ENCODE measurements around the gene PBX3. TPM values are rescaled to one million over a fixed set of nuclear protein-coding genes. Genes with fewer than 3 reads are reported as not detected.

PBX3 gene
- total RNA-seq, 1 donor: 27.6 TPM

- H3K4me3 ChIP-seq (ENCODE audit: low read depth, low read length): no peak overlapping the region
- no peak for TF ChIP-seq CTCF (IDR thresholded peaks at IDR 0.05; ENCODE audit: insufficient read depth, low read depth, low read length)
- no peak for DNase-seq (ENCODE audit: low read depth)
These were observed 88.5 kb downstream of the PBX3 start for GRCh38 chr9:125835655-125836054.

GRCh38 chr9:125839317-125839716 lies 92.1 kb downstream of the PBX3 start:
- TF ChIP-seq CTCF (IDR thresholded peaks at IDR 0.05; ENCODE audit: insufficient read depth, low read depth, low read length): no peak
- DNase-seq (ENCODE audit: low read depth): no peak
- no peak overlapping the region for H3K4me3 ChIP-seq (ENCODE audit: low read depth, low read length)

GRCh38 chr9:125841444-125841843 lies 94.3 kb downstream of the PBX3 start:
- no peak for DNase-seq (ENCODE audit: low read depth)
- no peak for TF ChIP-seq CTCF (IDR thresholded peaks at IDR 0.05; ENCODE audit: insufficient read depth, low read depth, low read length)
- H3K4me3 ChIP-seq (ENCODE audit: low read depth, low read length): no peak overlapping the region

- H3K4me3 ChIP-seq (ENCODE audit: low read depth, low read length): no peak overlapping the region
- DNase-seq (ENCODE audit: low read depth): no peak
- no peak for TF ChIP-seq CTCF (IDR thresholded peaks at IDR 0.05; ENCODE audit: insufficient read depth, low read depth, low read length)
These were observed 95.1 kb downstream of the PBX3 start for GRCh38 chr9:125842242-125842641.

GRCh38 chr9:125843646-125844045 lies 96.5 kb downstream of the PBX3 start:
- TF ChIP-seq CTCF (IDR thresholded peaks at IDR 0.05; ENCODE audit: insufficient read depth, low read depth, low read length): no peak
- peak; percentile 45 for DNase-seq (ENCODE audit: low read depth)
- no peak overlapping the region for H3K4me3 ChIP-seq (ENCODE audit: low read depth, low read length)

GRCh38 chr9:125844611-125845010 lies 97.4 kb downstream of the PBX3 start:
- no peak for DNase-seq (ENCODE audit: low read depth)

More at GRCh38 chr9:125844611-125845010, 97.4 kb downstream of the PBX3 start:
- no peak for TF ChIP-seq CTCF (IDR thresholded peaks at IDR 0.05; ENCODE audit: insufficient read depth, low read depth, low read length)
- H3K4me3 ChIP-seq (ENCODE audit: low read depth, low read length): no peak overlapping the region
